ENCODE measurements around the gene HMCN1.

HMCN1 gene

DNA sequence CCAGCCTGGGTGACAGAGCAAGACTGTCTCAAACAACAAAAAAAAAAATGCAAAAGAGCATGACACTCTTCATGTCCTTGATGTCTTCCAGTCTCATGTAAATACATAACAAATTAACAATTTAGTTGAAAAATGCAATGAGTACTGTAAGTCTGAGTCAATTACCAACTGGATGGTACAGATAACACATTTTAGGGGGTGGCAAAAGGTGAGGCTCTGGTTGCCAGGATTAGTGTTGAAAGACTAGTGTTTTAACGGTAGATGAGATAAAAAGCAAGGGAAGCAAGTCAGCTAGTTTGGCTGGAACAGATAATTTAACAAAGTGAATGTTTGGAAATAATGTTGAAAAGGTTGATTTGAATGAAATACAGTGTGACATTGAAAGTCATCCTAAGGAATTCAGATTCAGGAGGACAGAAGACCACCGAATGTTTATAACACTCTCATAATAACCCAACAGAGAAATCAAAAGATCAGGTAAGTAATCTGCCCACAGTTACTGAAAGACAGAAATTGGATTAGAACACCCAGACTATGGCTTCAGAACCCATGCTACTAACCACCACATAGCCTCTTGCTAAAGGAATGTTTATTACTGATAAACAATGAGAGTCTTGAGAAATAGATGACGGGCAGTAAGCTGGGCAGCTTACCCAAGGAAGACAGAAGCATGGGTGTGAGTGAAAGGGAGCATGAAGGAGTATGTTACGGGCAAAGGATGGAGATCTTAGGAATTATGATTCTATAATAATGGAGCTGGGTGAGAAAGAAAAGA lies 312.4 kb downstream of the HMCN1 start:
- no peak for DNase-seq

- DNase-seq, result no peak
Measured at GRCh38 chr1:186050360-186050759, 316.2 kb downstream of the HMCN1 start.

GRCh38 chr1:186054003-186054402 lies 319.8 kb downstream of the HMCN1 start:
- no peak for DNase-seq

- DNase-seq, result no peak
Measured at GRCh38 chr1:186054932-186055331, 320.7 kb downstream of the HMCN1 start.

GRCh38 chr1:186055846-186056245 lies 321.7 kb downstream of the HMCN1 start:
- DNase-seq, result no peak

DNA sequence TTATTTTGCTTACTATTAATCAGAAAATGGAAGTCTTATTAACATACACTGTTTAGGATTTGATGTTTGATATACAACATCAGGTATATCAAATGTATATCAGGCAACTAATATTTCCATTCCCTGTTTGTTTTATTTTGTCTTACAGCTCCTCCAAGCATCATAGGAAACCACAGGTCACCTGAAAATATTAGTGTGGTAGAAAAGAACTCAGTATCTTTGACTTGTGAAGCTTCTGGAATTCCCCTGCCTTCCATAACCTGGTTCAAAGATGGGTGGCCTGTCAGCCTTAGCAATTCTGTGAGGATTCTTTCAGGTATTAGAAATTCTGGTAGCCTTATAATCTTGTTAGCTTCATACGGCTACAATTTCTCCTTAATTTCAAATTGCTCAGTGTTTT lies 322.9 kb downstream of the HMCN1 start:
- DNase-seq, result no peak

GRCh38 chr1:186059311-186059710 lies 325.1 kb downstream of the HMCN1 start:
- DNase-seq, result no peak

GRCh38 chr1:186059752-186060151 lies 325.6 kb downstream of the HMCN1 start:
- no peak for DNase-seq

DNA sequence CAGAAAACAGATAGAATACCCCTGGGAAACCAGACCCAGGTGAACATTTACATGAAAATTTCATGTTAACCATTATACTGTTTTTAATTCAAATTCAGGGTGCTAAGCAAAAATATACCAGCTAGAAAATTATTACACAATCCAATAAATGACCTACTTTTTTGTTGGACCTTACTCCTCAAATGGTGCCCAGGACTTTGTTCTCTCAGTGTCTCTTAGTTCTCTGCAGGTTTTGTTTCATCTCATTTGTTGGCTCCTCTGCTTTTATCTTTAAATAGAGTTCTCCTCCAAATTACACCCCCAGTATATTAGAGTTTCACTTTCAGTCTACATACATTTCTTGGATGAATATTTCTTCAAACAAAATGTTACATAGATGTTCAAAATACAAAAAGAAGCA lies 326.0 kb downstream of the HMCN1 start:
- DNase-seq, result no peak

- no peak for DNase-seq
Measured at GRCh38 chr1:186063091-186063657, 329.0 kb downstream of the HMCN1 start.

- no peak for DNase-seq
Measured at GRCh38 chr1:186066411-186066810, 332.2 kb downstream of the HMCN1 start.

DNA sequence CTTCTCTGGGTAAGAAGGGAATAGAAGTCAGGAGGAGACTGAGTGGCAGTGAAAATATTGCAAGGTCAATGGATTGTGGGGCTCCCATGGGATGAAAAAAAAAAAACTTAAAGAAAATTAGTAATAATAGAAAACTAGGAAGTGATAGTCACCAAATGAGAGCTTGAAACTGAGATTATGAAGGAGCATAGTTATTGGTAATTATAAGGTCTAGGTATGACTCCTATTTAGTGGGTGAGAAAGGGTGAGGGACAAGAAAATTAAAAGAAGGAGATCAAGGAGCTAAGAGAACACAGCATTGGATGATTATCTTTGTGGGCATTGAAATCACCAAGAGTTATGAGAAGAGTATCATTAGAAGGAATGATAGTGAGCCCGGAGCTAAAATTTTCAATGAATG lies 339.5 kb downstream of the HMCN1 start:
- no peak for DNase-seq

DNA sequence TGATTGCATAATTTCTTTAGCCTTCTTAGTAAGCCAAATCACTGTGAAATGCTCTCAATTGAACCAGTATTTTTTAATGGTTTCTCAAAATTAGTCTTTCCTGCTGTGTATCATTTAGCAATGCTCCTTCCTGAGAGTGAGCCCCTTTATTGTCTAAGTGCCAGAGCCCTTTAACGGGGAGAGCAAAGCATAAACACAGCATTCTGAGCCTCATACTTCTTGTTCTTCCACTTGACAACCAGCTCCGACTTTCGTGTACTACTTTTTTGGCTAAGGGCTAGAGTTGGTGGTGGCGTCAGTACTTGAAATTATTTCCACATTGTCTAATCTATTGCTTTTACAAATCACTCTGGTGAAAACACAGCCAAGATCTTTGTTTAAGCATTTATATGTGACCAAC lies 341.8 kb downstream of the HMCN1 start:
- no peak for DNase-seq

DNA sequence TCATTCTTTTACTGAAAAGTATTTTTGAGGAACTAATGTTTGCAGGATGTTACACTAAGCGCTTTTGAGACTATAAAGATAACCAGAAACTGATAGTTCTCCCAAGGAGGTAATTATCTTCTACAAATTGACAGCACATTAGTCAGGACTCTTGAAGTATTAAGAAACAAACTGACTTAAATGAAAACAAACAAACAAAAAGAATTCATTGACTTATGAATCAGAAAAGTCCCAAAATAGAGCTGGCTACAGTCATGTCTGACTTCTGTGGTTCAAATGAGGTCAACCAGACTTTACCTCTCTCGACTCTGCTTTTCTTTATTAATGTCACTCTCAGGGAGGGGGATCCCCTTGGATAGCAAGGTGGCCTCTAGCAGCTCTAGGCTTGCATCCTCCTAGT lies 344.1 kb downstream of the HMCN1 start:
- DNase-seq, result no peak

GRCh38 chr1:186079084-186079684 lies 345.0 kb downstream of the HMCN1 start:
- no peak for DNase-seq

DNA sequence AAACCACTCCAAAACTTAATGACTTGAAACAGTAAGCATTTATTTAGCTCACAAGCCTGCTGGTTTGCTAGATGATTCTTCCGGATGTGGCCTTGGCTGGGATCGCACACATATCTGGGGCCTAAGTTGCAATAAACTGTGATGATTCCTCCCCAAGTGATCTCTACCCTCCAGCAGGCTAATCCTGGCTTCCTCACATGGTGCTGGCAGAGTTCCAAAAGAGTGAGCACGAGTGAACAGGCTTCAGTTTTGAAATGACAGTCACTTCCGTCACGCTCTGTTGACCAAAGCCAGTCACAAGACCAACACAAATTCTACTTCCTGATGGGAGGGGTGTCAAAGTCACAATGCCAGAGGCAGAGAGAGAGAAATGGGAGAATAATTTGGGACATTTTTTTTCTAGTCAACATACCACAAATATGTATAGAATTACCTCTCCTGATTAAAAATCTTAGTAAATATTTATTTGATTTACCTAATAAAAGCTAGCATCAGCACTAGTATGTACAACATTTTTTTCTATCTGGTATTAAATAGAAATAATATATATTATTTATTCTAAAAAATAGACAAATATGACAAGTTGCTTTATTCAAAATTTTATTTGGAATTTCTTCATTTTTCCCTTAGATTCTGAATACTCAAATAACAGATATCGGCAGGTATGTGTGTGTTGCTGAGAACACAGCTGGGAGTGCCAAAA lies 348.2 kb downstream of the HMCN1 start:
- peak; percentile 56 for DNase-seq

GRCh38 chr1:186086583-186086982 lies 352.4 kb downstream of the HMCN1 start:
- no peak for DNase-seq

- no peak for DNase-seq
Measured at GRCh38 chr1:186089940-186090339, 355.7 kb downstream of the HMCN1 start.

DNA sequence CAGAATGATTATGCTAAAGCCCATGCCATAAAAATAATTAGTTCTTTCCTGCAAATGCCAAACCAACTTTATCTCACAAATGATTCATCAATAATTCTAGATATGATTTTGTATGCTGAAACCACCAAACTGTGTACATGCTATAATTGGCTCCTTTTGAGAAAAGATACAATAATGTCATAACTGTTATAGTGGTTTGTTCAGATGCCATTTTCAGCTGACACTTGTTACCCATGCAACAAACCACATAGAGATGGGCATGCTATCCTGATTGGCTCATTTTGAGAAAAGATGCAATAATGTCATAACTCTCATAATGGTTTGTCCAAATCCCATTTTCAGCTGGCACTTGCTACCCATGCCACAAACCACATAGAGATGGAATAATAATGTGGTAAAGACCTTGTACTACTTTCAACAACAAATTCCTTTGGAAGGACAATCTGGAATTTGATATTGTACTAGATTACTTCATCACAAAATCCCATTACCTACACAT lies 357.1 kb downstream of the HMCN1 start:
- no peak for DNase-seq

- DNase-seq, result no peak
Measured at GRCh38 chr1:186093437-186093836, 359.2 kb downstream of the HMCN1 start.

DNA sequence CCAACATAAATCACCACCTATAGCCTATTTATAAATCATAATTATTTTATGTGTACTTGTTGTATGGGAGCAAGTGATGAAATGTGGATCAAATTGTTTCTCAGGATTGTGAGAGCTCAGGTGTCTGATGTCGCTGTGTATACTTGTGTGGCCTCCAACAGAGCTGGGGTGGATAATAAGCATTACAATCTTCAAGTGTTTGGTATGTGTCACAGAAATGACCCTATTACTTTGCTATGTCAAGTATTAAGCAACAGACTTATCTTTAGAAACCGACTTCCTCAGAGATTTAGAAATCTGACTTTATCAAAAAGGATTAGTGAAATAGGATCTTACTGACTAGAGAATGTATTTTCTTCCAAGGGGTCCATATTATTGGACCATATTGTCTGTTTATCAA lies 360.0 kb downstream of the HMCN1 start:
- no peak for DNase-seq

DNA sequence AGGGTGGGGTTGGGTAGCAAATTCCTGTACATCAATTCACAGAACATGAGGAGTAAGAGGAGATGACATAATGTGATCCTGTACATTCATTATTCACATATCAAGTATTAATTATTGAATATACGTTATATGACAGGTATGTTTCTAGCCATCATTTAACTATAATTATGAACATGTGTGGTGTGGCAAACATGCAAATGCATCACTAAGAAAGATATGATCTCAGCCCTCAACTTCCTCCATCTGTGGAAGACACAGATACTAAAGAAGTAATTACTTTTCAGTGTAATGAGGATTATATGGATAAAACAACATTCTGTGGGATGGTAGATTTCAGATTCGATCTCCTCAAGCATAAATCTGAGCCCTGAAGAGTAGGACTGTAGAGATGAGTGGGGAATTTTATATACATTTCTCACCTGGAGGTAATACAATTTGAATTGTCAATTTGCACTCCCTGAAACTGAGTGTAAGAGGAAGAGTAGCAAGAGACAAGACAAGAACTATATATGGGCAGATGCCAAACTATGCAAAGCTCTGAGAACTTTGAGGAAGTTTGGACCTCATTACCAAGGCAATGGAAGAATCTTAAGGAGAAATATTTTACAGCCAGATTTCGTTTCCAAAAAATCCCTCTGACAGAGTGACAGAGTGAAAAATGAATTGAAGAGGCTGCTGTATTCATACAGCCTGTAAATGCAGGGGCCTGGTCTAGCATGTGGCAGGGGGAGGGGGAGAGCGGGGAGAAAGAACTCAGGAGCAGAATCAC lies 365.3 kb downstream of the HMCN1 start:
- no peak for DNase-seq

GRCh38 chr1:186102107-186102506 lies 367.9 kb downstream of the HMCN1 start:
- no peak for DNase-seq

Data from GDM1 (cell line).